GM12878 (cell line): Measurements from ENCODE around the gene SNRPA. TPM values are rescaled to one million over a fixed set of nuclear protein-coding genes. Genes with fewer than 3 reads are reported as not detected.

Experiments used
- ATAC-seq: fragments of 200-7000 bp; cut with Tn5 transposase; 3 replicates; pipeline ENCODE4 v1.9.1; 2020; ENCODE audit warnings: mild to moderate bottlenecking, moderate library complexity
- BruUV-seq: library from RNA; stranded (reverse); fragments of 400-500 nt; replicated peaks from 2 replicates; lab custom pipeline; 2021; lab: Mats Ljungman, UMichigan
- CTCF ChIA-PET: fragments of 300-600 bp; sonication (Branson Sonifier 250); formaldehyde crosslinking; extraction: SDS; loops from one replicate; lab custom pipeline; 2021; ENCODE audit warnings: inconsistent platforms; lab: Yijun Ruan, JAX
- POLR2A ChIA-PET: fragments of 350-600 bp; formaldehyde crosslinking; extraction: SDS; loops from one replicate; lab custom pipeline; 2021; ENCODE audit warnings: inconsistent platforms; lab: Charles Lee
- RAD21 ChIA-PET: fragments of 300-600 bp; sonication (Branson Sonifier 250); formaldehyde crosslinking; loops from one replicate; lab custom pipeline; 2023; ENCODE audit warnings: antibody characterized with exemption; ENCODE audit not compliant: unreplicated experiment; lab: Charles Lee
- SMC1A ChIA-PET: fragments of 300-600 bp; sonication (Branson Sonifier 250); formaldehyde crosslinking; loops from one replicate; lab custom pipeline; 2023; ENCODE audit not compliant: unreplicated experiment, uncharacterized antibody; lab: Charles Lee
- DNase-seq: peaks from one replicate; pipeline ENCODE4 v3.0.0-alpha.2; 2011; ENCODE audit warnings: low read depth, low spot score
- FAIRE-seq: peaks from 3 replicates; lab custom pipeline; 2011; peaks lifted over from hg19 to GRCh38; lab: Jason Lieb, UNC
- H2AFZ ChIP-seq: 2 replicates; pipeline ENCODE4 v1.6.0; 2011; ENCODE audit warnings: low read depth, low read length, control low read depth; ENCODE audit not compliant: control insufficient read depth
- H3K27ac ChIP-seq: 2 replicates; pipeline ENCODE4 v1.5.1; 2011; ENCODE audit warnings: control low read depth; ENCODE audit not compliant: control insufficient read depth, insufficient read depth
- H3K27me3 ChIP-seq, 2 experiments: replicated peaks in 1 of 2; 2 replicates each; pipeline versions ENCODE4 v1.6.0 to v1.6.1; 2011; ENCODE audit warnings: low read length in 1 of 2; ENCODE audit not compliant: control insufficient read depth in 2 of 2, insufficient read depth in 2 of 2
- H3K36me3 ChIP-seq, 2 experiments: 2 replicates each; pipeline ENCODE4 v1.5.1; 2011; ENCODE audit warnings: low read length in 1 of 2; ENCODE audit not compliant: control insufficient read depth in 2 of 2, insufficient read depth in 2 of 2
- H3K4me1 ChIP-seq: 2 replicates; pipeline ENCODE4 v1.6.1; 2011; ENCODE audit warnings: mild to moderate bottlenecking, low read length, moderate library complexity, mixed read lengths; ENCODE audit not compliant: control insufficient read depth, insufficient read depth
- H3K4me2 ChIP-seq: 2 replicates; pipeline ENCODE4 v1.6.0; 2011; ENCODE audit warnings: control low read depth; ENCODE audit not compliant: control insufficient read depth, insufficient read depth
- H3K4me3 ChIP-seq: fragments of 200-600 bp; sonication (generic); 2 replicates; pipeline ENCODE4 v1.5.1; 2016
- H3K79me2 ChIP-seq: 2 replicates; pipeline ENCODE4 v1.6.0; 2011; ENCODE audit warnings: low read length; ENCODE audit not compliant: control insufficient read depth, insufficient read depth
- H3K9ac ChIP-seq: 2 replicates; pipeline ENCODE4 v1.8.0; 2011; ENCODE audit warnings: low read length, control low read depth, mixed read lengths; ENCODE audit not compliant: control insufficient read depth, insufficient read depth
- H3K9me3 ChIP-seq: replicated peaks from 3 replicates; pipeline ENCODE4 v1.5.1; 2011; ENCODE audit warnings: mild to moderate bottlenecking, low read length; ENCODE audit not compliant: control insufficient read depth, insufficient read depth
- H4K20me1 ChIP-seq: 2 replicates; pipeline ENCODE4 v1.6.0; 2011; ENCODE audit not compliant: control insufficient read depth, insufficient read depth
- ESRRA ChIP-seq: IDR thresholded peaks from 2 replicates; pipeline ENCODE4 v1.6.1; 2012; ENCODE audit warnings: mild to moderate bottlenecking, low read length, improper control_type of control experiment
- MXI1 ChIP-seq: fragments of 150-350 bp; IDR thresholded peaks from 2 replicates; pipeline ENCODE4 v1.6.1; 2011; ENCODE audit warnings: low read depth, mild to moderate bottlenecking, inconsistent platforms, low read length, improper control_type of control experiment
- POLR2AphosphoS5 ChIP-seq: IDR thresholded peaks from 2 replicates; pipeline ENCODE4 v1.6.1; 2011; ENCODE audit warnings: mild to moderate bottlenecking, low read length, inconsistent platforms
- RAD21 ChIP-seq: IDR thresholded peaks from 2 replicates; pipeline ENCODE4 v1.6.1; 2011; ENCODE audit warnings: mild to moderate bottlenecking, low read depth, low read length, moderate library complexity; ENCODE audit not compliant: insufficient read depth
- SREBF2 ChIP-seq: IDR thresholded peaks from 2 replicates; pipeline ENCODE4 v1.6.1; 2012; ENCODE audit warnings: mild to moderate bottlenecking, low read length
- WGBS: methylation state at CpG from one replicate; pipeline ENCODE4 v1.1.6; 2016; ENCODE audit warnings: low lambda C conversion rate; ENCODE audit not compliant: insufficient replicate concordance, insufficient coverage; ENCODE audit errors: missing lambda C conversion rate; 5-methylcytosine and 5-hydroxymethylcytosine counted together
- in situ Hi-C: fragments of 300-500 bp; cut with MboI; formaldehyde crosslinking; loops from 9 replicates; pipeline ENCODE4 v1.14.3; 2018; ENCODE audit warnings: mixed read lengths
- intact Hi-C: fragments of 100-400 bp; cut with micrococcal nuclease; formaldehyde crosslinking; loops from one replicate; pipeline ENCODE4 v1.14.2; 2022; ENCODE audit not compliant: unreplicated experiment
- polyA plus RNA-seq, 11 experiments: library from polyadenylated mRNA; depleted of rRNA in 4 of 11; unstranded in 6 of 11; stranded (reverse) in 5 of 11; fragments of >200 nt; fragmentation: Nextera tagmentation in 4 of 11; fragmentation: Illumina TruSeq in 1 of 11; extraction: Ambion mirVana in 4 of 11; extraction: Trizol in 1 of 11; gene quantifications; 1 replicate in 1 of 11; 2 replicates in 10 of 11; pipeline versions ENCODE4 v1.2.1 to v1.2.3, GENCODE V29; 2011 to 2016; ENCODE audit warnings: inconsistent platforms in 2 of 11, missing spikeins in 2 of 11, low read depth in 1 of 11
- total RNA-seq, 4 experiments: library from RNA; depleted of rRNA in 3 of 4; stranded (reverse); fragments of >200 nt in 3 of 4; fragmentation: Illumina TruSeq in 1 of 4; extraction: Trizol in 1 of 4; gene quantifications; 2 replicates each; pipeline versions ENCODE4 v1.2.1 to v1.2.3, GENCODE V29; 2013 to 2021

The SNRPA gene
- total and polyA plus RNA-seq, 10 of the 15 experiments (the other 5 are each of a cell fraction or from before 2014, with no cell fraction given) = 14.8 to 299 (median 202) TPM

DNA sequence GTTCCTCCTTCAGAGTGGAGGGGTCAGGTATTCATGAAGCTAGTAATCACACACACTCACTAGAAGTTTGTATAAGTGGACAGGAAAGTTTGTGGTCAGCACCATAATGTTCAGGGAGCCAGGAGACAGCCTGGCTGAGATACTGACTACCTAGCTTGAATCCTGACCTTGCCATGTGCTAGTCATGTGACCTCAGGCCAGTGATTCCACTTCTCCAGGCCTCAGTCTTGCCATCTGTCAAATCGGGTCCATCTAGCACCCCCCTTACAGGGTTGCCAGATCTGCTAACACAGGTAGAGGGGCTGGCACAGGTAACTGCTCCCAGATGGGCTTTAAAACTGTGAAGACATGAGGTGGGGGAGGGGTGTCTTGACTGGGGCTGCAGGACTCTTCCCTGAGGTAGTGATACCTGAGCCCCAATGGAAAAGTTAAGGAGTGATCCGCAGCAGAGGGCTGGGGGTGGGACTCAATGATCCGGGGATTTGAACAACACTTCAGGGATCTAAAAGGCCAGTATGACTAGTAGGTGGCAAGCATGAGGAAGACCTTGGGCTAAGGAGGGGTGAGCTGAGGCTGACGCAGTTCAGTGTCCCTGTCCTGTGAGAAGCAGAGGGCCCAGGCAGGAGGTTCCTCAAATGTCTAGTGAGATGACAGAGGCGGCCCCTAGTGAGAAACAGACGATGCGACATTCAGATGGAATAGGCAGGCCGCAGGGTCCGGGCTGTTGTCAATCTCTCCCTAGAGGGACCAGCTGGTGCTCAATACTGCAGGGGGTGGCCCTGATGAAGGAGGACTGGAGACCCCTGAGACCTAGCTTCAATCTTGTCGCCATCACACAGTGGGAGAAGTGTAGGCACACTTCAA lies 9.2 kb upstream of the SNRPA start:
- FAIRE-seq (no peak), ATAC-seq (no peak), DNase-seq (no peak)
- Histone ChIP-seq H3K9me3 (no peaks in the 10 kb centered on the region), H3K36me3 (peaks cover 0 to 1% of the 10 kb centered on the region in 2 experiments; a peak in 3 of 4 replicates), H4K20me1 (no peaks in the 10 kb centered on the region), H2AFZ (no peak overlapping the region), H3K9ac (no peak overlapping the region), H3K79me2 (no peaks in the 10 kb centered on the region), H3K27ac (no peak overlapping the region), H3K4me3 (no peak overlapping the region), H3K4me1 (no peaks in the 10 kb centered on the region), H3K27me3 (no peaks in the 10 kb centered on the region), H3K4me2 (no peak overlapping the region)
- CTCF ChIA-PET = interaction anchor here (1.4 to 4.5 kb wide), 4 partner anchors 64 to 79 kb away, joined by 5 to 26 read pairs (median 7); no protein-coding TSS in a partner anchor
- SMC1A ChIA-PET = interaction anchor here (1.5 kb wide), 1 partner anchor 78 kb away, joined by 3 read pairs; no protein-coding TSS in a partner anchor
- POLR2A ChIA-PET = no interaction called here
- intact Hi-C loops (no loop called here), in situ Hi-C loops (no loop called here)
- RAD21 ChIA-PET = no interaction called here
- 96% methylated on average over 10 of the region's 10 CpGs for WGBS
- no TSS peak for BruUV-seq
- TF ChIP-seq MXI1 (no peak), ESRRA (no peak), SREBF2 (no peak)

DNA sequence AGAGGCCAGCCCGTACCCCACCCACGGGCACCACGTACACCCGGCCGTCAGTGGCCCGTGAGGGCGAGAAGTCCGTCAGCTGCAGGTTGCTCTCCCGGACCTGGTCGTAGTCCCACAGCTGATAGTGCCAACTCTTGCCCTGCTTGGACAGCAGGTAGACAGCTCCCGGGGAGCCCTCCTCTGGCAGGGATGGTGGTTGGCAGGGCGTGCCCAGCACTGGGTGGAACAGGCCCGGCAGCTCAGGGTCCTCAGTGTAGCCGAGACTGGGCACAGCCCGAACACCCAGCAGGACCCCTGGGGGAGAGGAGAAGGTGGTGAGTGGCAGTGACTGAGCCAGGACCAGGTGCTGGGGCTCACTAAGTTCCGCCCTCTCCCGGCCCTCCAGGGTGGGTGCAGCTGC lies 8.5 kb upstream of the SNRPA start:
- Histone ChIP-seq H3K4me1 (no peaks in the 10 kb centered on the region), H3K9me3 (no peaks in the 10 kb centered on the region), H3K4me2 (no peak overlapping the region), H3K79me2 (no peaks in the 10 kb centered on the region), H3K27ac (no peak overlapping the region), H4K20me1 (no peaks in the 10 kb centered on the region), H3K27me3 (no peaks in the 10 kb centered on the region), H3K36me3 (no peaks in the 10 kb centered on the region; a peak in 3 of 4 replicates), H3K9ac (no peak overlapping the region), H3K4me3 (no peak overlapping the region), H2AFZ (no peak overlapping the region)
- DNase-seq = no peak
- FAIRE-seq = no peak
- ATAC-seq = no peak
- WGBS = 85% methylated on average over 16 of the region's 17 CpGs
- no TSS peak for BruUV-seq
- intact Hi-C loops (no loop called here), in situ Hi-C loops (no loop called here)
- TF ChIP-seq RAD21 = no peak
- TF ChIP-seq POLR2AphosphoS5 = no peak
- ChIA-PET CTCF (interaction anchor here (1.4 to 4.5 kb wide), 4 partner anchors 63 to 79 kb away, joined by 5 to 26 read pairs (median 7); no protein-coding TSS in a partner anchor), SMC1A (interaction anchor here (1.5 kb wide), 1 partner anchor 79 kb away, joined by 3 read pairs; no protein-coding TSS in a partner anchor), RAD21 (no interaction called here), POLR2A (interaction anchor here (1.5 kb wide), 1 partner anchor 26 kb away, joined by 5 read pairs; the partner anchor contains the start of genes COQ8B and ITPKC)
